H1 (cell line): ENCODE measurements around the gene ADCK2. TPM values are rescaled to one million over a fixed set of nuclear protein-coding genes. Genes with fewer than 3 reads are reported as not detected.

Source experiments
- CEBPB ChIP-seq: IDR thresholded peaks from 2 replicates; pipeline ENCODE4 v1.6.1; 2012; ENCODE audit warnings: low read depth, low read length
- CHD2 ChIP-seq: IDR thresholded peaks from 2 replicates; pipeline ENCODE4 v1.6.1; 2012; ENCODE audit warnings: low read length, improper control_type of control experiment
- HDAC6 ChIP-seq: IDR thresholded peaks from one replicate; pipeline ENCODE4 v1.7.1; 2012; ENCODE audit warnings: low read depth, mild to moderate bottlenecking, inconsistent platforms, low read length, moderate library complexity
- KDM4A ChIP-seq: IDR thresholded peaks from one replicate; pipeline ENCODE4 v1.7.1; 2012; ENCODE audit warnings: low read depth, mild to moderate bottlenecking, moderate library complexity, low read length, inconsistent platforms; ENCODE audit not compliant: severe bottlenecking
- MAFK ChIP-seq: IDR thresholded peaks from 2 replicates; pipeline ENCODE4 v1.6.1; 2012; ENCODE audit warnings: low read depth, mild to moderate bottlenecking, improper control_type of control experiment, low read length
- NRF1 ChIP-seq: IDR thresholded peaks from 2 replicates; pipeline ENCODE4 v1.6.1; 2011; ENCODE audit warnings: mild to moderate bottlenecking, low read depth, low read length, improper control_type of control experiment
- PHF8 ChIP-seq: fragments of 200-600 bp; sonication (generic); conservative IDR thresholded peaks from 2 replicates; pipeline ENCODE4 v1.7.1; 2012; ENCODE audit warnings: low read depth, mild to moderate bottlenecking, inconsistent platforms, low read length, moderate library complexity
- RFX5 ChIP-seq: IDR thresholded peaks from 2 replicates; pipeline ENCODE4 v1.6.1; 2011; ENCODE audit warnings: low read depth, low read length, improper control_type of control experiment, borderline replicate concordance
- SUZ12 ChIP-seq: fragments of 200-600 bp; sonication (generic); IDR thresholded peaks from 2 replicates; pipeline ENCODE4 v1.6.1; 2012; ENCODE audit warnings: mild to moderate bottlenecking, inconsistent platforms, low read length, moderate library complexity, mixed read lengths
- TAF1 ChIP-seq: IDR thresholded peaks from 2 replicates; pipeline ENCODE4 v1.6.1; 2011; ENCODE audit warnings: mild to moderate bottlenecking, low read depth, low read length
- TBP ChIP-seq: IDR thresholded peaks from 2 replicates; pipeline ENCODE4 v1.6.1; 2011; ENCODE audit warnings: low read depth, low read length, improper control_type of control experiment
- polyA plus RNA-seq, 7 experiments: library from polyadenylated mRNA; depleted of rRNA in 3 of 7; stranded (reverse) in 5 of 7; unstranded in 2 of 7; fragments of >200 nt in 5 of 7; fragments of 200-250 nt in 2 of 7; gene quantifications; 1 replicate in 5 of 7; 2 replicates in 1 of 7; 4 replicates in 1 of 7; pipeline versions ENCODE4 v1.2.1 to v1.2.3, GENCODE V29; 2011 to 2013; ENCODE audit warnings: missing spikeins in 2 of 7, mixed read lengths in 2 of 7
- total RNA-seq: library from RNA; stranded (reverse); fragmentation: NEBNext Ultra II Directional; extraction: Animal tissue kit (Norgen Biotek cat#: 25700); gene quantifications from 2 replicates; pipeline ENCODE4 v1.2.1, GENCODE V29; 2021
- TF ChIP-seq, protein P1 (sequence below): fragments of 300-600 bp; sonication (generic); IDR thresholded peaks from 2 replicates; pipeline ENCODE4 v1.7.1; 2012; ENCODE audit warnings: low read length, moderate library complexity, mild to moderate bottlenecking, inconsistent platforms; ENCODE audit not compliant: insufficient replicate concordance

The ADCK2 gene
- total and polyA plus RNA-seq, 2 of the 8 experiments (the other 6 are each of a cell fraction or from before 2014, with no cell fraction given): 6.9 to 11.7 TPM

- TF ChIP-seq, protein P1, sequence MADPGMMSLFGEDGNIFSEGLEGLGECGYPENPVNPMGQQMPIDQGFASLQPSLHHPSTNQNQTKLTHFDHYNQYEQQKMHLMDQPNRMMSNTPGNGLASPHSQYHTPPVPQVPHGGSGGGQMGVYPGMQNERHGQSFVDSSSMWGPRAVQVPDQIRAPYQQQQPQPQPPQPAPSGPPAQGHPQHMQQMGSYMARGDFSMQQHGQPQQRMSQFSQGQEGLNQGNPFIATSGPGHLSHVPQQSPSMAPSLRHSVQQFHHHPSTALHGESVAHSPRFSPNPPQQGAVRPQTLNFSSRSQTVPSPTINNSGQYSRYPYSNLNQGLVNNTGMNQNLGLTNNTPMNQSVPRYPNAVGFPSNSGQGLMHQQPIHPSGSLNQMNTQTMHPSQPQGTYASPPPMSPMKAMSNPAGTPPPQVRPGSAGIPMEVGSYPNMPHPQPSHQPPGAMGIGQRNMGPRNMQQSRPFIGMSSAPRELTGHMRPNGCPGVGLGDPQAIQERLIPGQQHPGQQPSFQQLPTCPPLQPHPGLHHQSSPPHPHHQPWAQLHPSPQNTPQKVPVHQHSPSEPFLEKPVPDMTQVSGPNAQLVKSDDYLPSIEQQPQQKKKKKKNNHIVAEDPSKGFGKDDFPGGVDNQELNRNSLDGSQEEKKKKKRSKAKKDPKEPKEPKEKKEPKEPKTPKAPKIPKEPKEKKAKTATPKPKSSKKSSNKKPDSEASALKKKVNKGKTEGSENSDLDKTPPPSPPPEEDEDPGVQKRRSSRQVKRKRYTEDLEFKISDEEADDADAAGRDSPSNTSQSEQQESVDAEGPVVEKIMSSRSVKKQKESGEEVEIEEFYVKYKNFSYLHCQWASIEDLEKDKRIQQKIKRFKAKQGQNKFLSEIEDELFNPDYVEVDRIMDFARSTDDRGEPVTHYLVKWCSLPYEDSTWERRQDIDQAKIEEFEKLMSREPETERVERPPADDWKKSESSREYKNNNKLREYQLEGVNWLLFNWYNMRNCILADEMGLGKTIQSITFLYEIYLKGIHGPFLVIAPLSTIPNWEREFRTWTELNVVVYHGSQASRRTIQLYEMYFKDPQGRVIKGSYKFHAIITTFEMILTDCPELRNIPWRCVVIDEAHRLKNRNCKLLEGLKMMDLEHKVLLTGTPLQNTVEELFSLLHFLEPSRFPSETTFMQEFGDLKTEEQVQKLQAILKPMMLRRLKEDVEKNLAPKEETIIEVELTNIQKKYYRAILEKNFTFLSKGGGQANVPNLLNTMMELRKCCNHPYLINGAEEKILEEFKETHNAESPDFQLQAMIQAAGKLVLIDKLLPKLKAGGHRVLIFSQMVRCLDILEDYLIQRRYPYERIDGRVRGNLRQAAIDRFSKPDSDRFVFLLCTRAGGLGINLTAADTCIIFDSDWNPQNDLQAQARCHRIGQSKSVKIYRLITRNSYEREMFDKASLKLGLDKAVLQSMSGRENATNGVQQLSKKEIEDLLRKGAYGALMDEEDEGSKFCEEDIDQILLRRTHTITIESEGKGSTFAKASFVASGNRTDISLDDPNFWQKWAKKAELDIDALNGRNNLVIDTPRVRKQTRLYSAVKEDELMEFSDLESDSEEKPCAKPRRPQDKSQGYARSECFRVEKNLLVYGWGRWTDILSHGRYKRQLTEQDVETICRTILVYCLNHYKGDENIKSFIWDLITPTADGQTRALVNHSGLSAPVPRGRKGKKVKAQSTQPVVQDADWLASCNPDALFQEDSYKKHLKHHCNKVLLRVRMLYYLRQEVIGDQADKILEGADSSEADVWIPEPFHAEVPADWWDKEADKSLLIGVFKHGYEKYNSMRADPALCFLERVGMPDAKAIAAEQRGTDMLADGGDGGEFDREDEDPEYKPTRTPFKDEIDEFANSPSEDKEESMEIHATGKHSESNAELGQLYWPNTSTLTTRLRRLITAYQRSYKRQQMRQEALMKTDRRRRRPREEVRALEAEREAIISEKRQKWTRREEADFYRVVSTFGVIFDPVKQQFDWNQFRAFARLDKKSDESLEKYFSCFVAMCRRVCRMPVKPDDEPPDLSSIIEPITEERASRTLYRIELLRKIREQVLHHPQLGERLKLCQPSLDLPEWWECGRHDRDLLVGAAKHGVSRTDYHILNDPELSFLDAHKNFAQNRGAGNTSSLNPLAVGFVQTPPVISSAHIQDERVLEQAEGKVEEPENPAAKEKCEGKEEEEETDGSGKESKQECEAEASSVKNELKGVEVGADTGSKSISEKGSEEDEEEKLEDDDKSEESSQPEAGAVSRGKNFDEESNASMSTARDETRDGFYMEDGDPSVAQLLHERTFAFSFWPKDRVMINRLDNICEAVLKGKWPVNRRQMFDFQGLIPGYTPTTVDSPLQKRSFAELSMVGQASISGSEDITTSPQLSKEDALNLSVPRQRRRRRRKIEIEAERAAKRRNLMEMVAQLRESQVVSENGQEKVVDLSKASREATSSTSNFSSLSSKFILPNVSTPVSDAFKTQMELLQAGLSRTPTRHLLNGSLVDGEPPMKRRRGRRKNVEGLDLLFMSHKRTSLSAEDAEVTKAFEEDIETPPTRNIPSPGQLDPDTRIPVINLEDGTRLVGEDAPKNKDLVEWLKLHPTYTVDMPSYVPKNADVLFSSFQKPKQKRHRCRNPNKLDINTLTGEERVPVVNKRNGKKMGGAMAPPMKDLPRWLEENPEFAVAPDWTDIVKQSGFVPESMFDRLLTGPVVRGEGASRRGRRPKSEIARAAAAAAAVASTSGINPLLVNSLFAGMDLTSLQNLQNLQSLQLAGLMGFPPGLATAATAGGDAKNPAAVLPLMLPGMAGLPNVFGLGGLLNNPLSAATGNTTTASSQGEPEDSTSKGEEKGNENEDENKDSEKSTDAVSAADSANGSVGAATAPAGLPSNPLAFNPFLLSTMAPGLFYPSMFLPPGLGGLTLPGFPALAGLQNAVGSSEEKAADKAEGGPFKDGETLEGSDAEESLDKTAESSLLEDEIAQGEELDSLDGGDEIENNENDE: no peak
- no peak for TF ChIP-seq TBP
- TF ChIP-seq CEBPB: no peak
- TF ChIP-seq MAFK: no peak
- no peak for TF ChIP-seq KDM4A
- no peak for TF ChIP-seq HDAC6
- no peak for TF ChIP-seq CHD2
- TF ChIP-seq TAF1: no peak
- TF ChIP-seq NRF1: no peak
- TF ChIP-seq RFX5: no peak
- TF ChIP-seq SUZ12: no peak
- no peak for TF ChIP-seq PHF8
Measured at GRCh38 chr7:140683657-140684056, 10.9 kb downstream of the ADCK2 start (continued).
